HepG2 (cell line): Measurements from ENCODE around the gene PPP2R5E. TPM values are rescaled to one million over a fixed set of nuclear protein-coding genes. Genes with fewer than 3 reads are reported as not detected.
A peak's percentile ranks its signal among the peaks of the same experiment; 100 is the strongest.

ENCODE experiments used
- ATAC-seq: fragments of 200-7000 bp; cut with Tn5 transposase; 3 replicates; pipeline ENCODE4 v1.9.1; 2020; ENCODE audit warnings: mild to moderate bottlenecking, moderate library complexity
- BruUV-seq: library from RNA; stranded (reverse); fragments of 400-500 nt; replicated peaks from 2 replicates; lab custom pipeline; 2021; lab: Mats Ljungman, UMichigan
- CTCF ChIA-PET: fragments of 300-600 bp; formaldehyde crosslinking; extraction: SDS; loops from one replicate; lab custom pipeline; 2021; ENCODE audit warnings: low total read pairs, inconsistent platforms, low intra/inter-chr PET ratio; lab: Yijun Ruan, JAX
- POLR2A ChIA-PET: fragments of 350-600 bp; sonication (Branson Sonifier 250); formaldehyde crosslinking; loops from one replicate; lab custom pipeline; 2020; ENCODE audit warnings: antibody characterized with exemption, inconsistent platforms; lab: Yijun Ruan, JAX
- DNase-seq: peaks from one replicate; pipeline ENCODE4 v3.0.0-alpha.2; 2015; ENCODE audit warnings: low spot score
- FAIRE-seq: peaks from 3 replicates; lab custom pipeline; 2011; peaks lifted over from hg19 to GRCh38; lab: Jason Lieb, UNC
- H2AFZ ChIP-seq: one replicate; pipeline ENCODE4 v1.6.1; 2011; ENCODE audit warnings: low read length, inconsistent platforms
- H3K27ac ChIP-seq: fragments of 300-600 bp; 3 replicates; pipeline ENCODE4 v1.8.0; 2011; ENCODE audit warnings: mixed run types, mild to moderate bottlenecking, mixed read lengths, low read length, inconsistent platforms; ENCODE audit not compliant: insufficient read depth; ENCODE audit errors: extremely low read length
- H3K27me3 ChIP-seq, 2 experiments: fragments of 200-600 bp in 1 of 2; 2 replicates in 1 of 2; 3 replicates in 1 of 2; pipeline versions ENCODE4 v1.6.0 to v1.8.0; 2011; ENCODE audit warnings: low read length in 2 of 2, mild to moderate bottlenecking in 2 of 2, moderate library complexity in 2 of 2, inconsistent platforms in 1 of 2; ENCODE audit not compliant: insufficient read depth in 2 of 2, control insufficient read depth in 1 of 2
- H3K36me3 ChIP-seq, 2 experiments: fragments of 200-600 bp in 1 of 2; replicated peaks in 1 of 2; 2 replicates in 1 of 2; 3 replicates in 1 of 2; pipeline versions ENCODE4 v1.5.1 to v1.8.0; 2011; ENCODE audit warnings: low read length in 2 of 2, inconsistent platforms in 1 of 2; ENCODE audit not compliant: insufficient read depth in 2 of 2, control insufficient read depth in 1 of 2
- H3K4me1 ChIP-seq: 2 replicates; pipeline ENCODE4 v1.5.1; 2012; ENCODE audit warnings: low read length, inconsistent platforms; ENCODE audit not compliant: insufficient read depth
- H3K4me2 ChIP-seq: 2 replicates; pipeline ENCODE4 v1.6.0; 2011; ENCODE audit warnings: low read depth, low read length, inconsistent platforms
- H3K4me3 ChIP-seq, 3 experiments: fragments of 200-600 bp in 1 of 3; sonication (generic), shearing (Covaris generic) in 1 of 3; replicated peaks in 1 of 3; 2 replicates each; pipeline ENCODE4 v1.5.1; 2011 to 2016; ENCODE audit warnings: low read length in 3 of 3, inconsistent platforms in 2 of 3, low read depth in 2 of 3, mild to moderate bottlenecking in 2 of 3, control low read depth in 1 of 3, mixed read lengths in 1 of 3; ENCODE audit not compliant: insufficient read depth in 1 of 3
- H3K79me2 ChIP-seq: one replicate; pipeline ENCODE4 v1.6.1; 2011; ENCODE audit warnings: low read length, inconsistent platforms; ENCODE audit not compliant: insufficient read depth
- H3K9ac ChIP-seq: 2 replicates; pipeline ENCODE4 v1.6.0; 2011; ENCODE audit warnings: mild to moderate bottlenecking, low read depth, low read length, inconsistent platforms; ENCODE audit not compliant: insufficient read depth
- H3K9me3 ChIP-seq: 2 replicates; pipeline ENCODE4 v1.5.1; 2012; ENCODE audit warnings: mild to moderate bottlenecking, low read length
- H4K20me1 ChIP-seq: 2 replicates; pipeline ENCODE4 v1.6.0; 2011; ENCODE audit warnings: inconsistent platforms, mild to moderate bottlenecking, low read length, moderate library complexity; ENCODE audit not compliant: insufficient read depth
- BCL6 ChIP-seq: IDR thresholded peaks from 2 replicates; pipeline ENCODE4 v1.6.1; 2016; ENCODE audit warnings: missing genetic modification reagents, missing compliant biosample characterization
- CEBPG ChIP-seq: IDR thresholded peaks from 2 replicates; pipeline ENCODE4 v1.6.1; 2016
- GATAD2A ChIP-seq: IDR thresholded peaks from 2 replicates; pipeline ENCODE4 v1.6.1; 2016
- HNRNPK ChIP-seq: fragments of 200-400 bp; formaldehyde crosslinking; IDR thresholded peaks from 2 replicates; pipeline ENCODE4 v1.6.1; 2018; ENCODE audit warnings: low read length, low read depth, moderate library complexity, mild to moderate bottlenecking; ENCODE audit not compliant: poor library complexity, severe bottlenecking
- NAIF1 ChIP-seq: sonication (generic); formaldehyde crosslinking; IDR thresholded peaks from 2 replicates; pipeline ENCODE4 v1.5.0; 2020; ENCODE audit warnings: mild to moderate bottlenecking, missing genetic modification reagents, borderline replicate concordance
- RFX3 ChIP-seq: IDR thresholded peaks from 2 replicates; pipeline ENCODE4 v1.6.1; 2016; ENCODE audit warnings: missing biosample characterization, missing genetic modification reagents
- ZNF644 ChIP-seq: IDR thresholded peaks from 2 replicates; pipeline ENCODE4 v1.6.1; 2016; ENCODE audit warnings: low read depth
- ZNF674 ChIP-seq: sonication (generic); formaldehyde crosslinking; IDR thresholded peaks from 2 replicates; pipeline ENCODE4 v1.5.0; 2020; ENCODE audit warnings: low read depth, mild to moderate bottlenecking, missing genetic modification reagents
- WGBS: methylation state at CpG from one replicate; pipeline ENCODE4 v1.1.6; 2017; ENCODE audit warnings: low lambda C conversion rate; 5-methylcytosine and 5-hydroxymethylcytosine counted together
- in situ Hi-C: cut with HindIII; loops from 2 replicates; pipeline ENCODE4 v1.10.0; 2017; ENCODE audit warnings: low pct_unique_long_range_greater_than_20kb; ENCODE audit not compliant: extremely low pct_ligation_motif_present
- intact Hi-C: fragments of 100-400 bp; cut with micrococcal nuclease; formaldehyde crosslinking; loops from one replicate; pipeline ENCODE4 v1.10.0; 2022; ENCODE audit not compliant: unreplicated experiment
- polyA plus RNA-seq, 8 experiments: library from polyadenylated mRNA; depleted of rRNA in 3 of 8; stranded (reverse) in 7 of 8; unstranded in 1 of 8; fragments of >200 nt; fragmentation: Illumina TruSeq in 4 of 8; extraction: Trizol in 4 of 8; gene quantifications; 2 replicates each; pipeline versions ENCODE4 v1.2.1 to v1.2.3, GENCODE V29; 2011 to 2016; ENCODE audit warnings: low read depth in 4 of 8, missing spikeins in 1 of 8, mixed read lengths in 1 of 8; ENCODE audit not compliant: insufficient read depth in 1 of 8
- total RNA-seq, 5 experiments: library from RNA; depleted of rRNA; stranded (reverse); fragments of >200 nt; fragmentation: Illumina TruSeq; extraction: Trizol; gene quantifications; 2 replicates each; pipeline ENCODE4 v1.2.3, GENCODE V29; 2016; ENCODE audit warnings: low read depth in 1 of 5
- TF ChIP-seq, protein P1 (sequence below), 2 experiments: fragments of 450-650 bp in 1 of 2; sonication (generic) in 1 of 2; formaldehyde crosslinking; IDR thresholded peaks; 2 replicates each; pipeline versions ENCODE4 v1.5.0 to v1.8.0; 2020 to 2022; ENCODE audit warnings: mild to moderate bottlenecking in 1 of 2, missing genetic modification reagents in 1 of 2

The PPP2R5E gene
- total and polyA plus RNA-seq, 2 of the 13 experiments (the other 11 are each of a cell fraction or from before 2014, with no cell fraction given): 8.9 to 11.0 TPM

GRCh38 chr14:63474111-63474510 is 69.1 kb downstream of the PPP2R5E start (continued):
- TF ChIP-seq GATAD2A (CRISPR knock-in tag) (0 out of 2 replicates have a peak, but pooled peaks have one; percentile 15), ZNF644 (CRISPR knock-in tag) (0 out of 2 replicates have a peak, but pooled peaks have one; percentile 35), ZNF674 (CRISPR knock-in tag) (no peak), NAIF1 (CRISPR knock-in tag) (no peak), HNRNPK (no peak)
- TF ChIP-seq, all 625 proteins: peak for 8

DNA sequence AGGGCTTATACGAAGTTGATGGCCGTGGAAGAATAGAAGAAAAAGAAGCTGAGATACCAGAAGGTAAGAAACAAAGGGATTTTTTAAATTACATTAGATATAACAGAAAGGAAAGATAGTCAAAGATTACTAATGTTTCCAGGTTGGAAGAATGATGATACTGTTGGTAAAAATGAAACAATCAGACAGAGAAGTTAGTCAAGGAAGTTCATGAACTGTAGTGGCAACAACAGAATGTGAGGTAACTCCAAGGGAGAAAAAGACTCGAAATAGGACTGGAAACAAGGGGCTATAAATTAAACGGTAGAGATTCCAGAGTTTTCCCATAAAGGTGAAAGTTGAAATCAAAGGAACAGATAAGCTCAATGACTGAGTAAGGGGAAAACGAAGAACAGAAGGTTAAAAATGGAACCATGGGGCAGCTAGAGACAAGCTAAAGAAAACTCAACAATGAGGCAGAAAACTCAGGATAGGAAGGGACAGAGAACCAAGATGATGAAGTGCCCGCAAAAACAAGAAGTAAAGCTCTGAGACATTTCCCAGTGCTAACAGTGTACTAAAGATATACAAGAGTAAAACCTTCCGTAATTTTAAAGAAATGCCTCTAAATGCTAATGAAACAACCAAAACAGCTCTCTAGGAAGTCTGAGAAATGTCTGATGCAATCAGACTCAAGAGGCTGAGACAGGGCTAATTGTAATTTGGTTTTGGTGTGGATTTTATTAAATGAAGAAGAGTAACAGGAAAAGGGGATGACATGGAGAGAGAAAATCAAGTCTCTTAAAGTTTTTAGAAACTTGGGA is 70.0 kb downstream of the PPP2R5E start:
- Histone ChIP-seq H3K4me3 (no peak overlapping the region), H3K27ac (peak overlapping the region; percentile 90), H3K79me2 (peaks cover 60% of the 10 kb centered on the region), H4K20me1 (no peaks in the 10 kb centered on the region), H3K9me3 (no peaks in the 10 kb centered on the region), H3K9ac (no peak overlapping the region), H3K27me3 (no peaks in the 10 kb centered on the region), H3K36me3 (no peaks in the 10 kb centered on the region), H3K4me1 (peaks cover 78% of the 10 kb centered on the region), H2AFZ (no peak overlapping the region), H3K4me2 (no peak overlapping the region)
- TF ChIP-seq BCL6 (CRISPR knock-in tag): peak; percentile 59; the same call in 1 of the 2 replicates
- no peak for TF ChIP-seq RFX3 (CRISPR knock-in tag)
- TF ChIP-seq, protein P1, sequence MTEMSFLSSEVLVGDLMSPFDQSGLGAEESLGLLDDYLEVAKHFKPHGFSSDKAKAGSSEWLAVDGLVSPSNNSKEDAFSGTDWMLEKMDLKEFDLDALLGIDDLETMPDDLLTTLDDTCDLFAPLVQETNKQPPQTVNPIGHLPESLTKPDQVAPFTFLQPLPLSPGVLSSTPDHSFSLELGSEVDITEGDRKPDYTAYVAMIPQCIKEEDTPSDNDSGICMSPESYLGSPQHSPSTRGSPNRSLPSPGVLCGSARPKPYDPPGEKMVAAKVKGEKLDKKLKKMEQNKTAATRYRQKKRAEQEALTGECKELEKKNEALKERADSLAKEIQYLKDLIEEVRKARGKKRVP (CRISPR knock-in tag; IDR thresholded peaks at IDR 0.05): peak in 1 of 2 experiments; percentile 65; a peak in 2 of 4 replicates
- TF ChIP-seq CEBPG (CRISPR knock-in tag): peak; percentile 34; the same call in 1 of the 2 replicates
- DNase-seq: no peak
- FAIRE-seq: no peak
- intact Hi-C loops: loop anchor here (1.0 to 5.0 kb wide), 2 partner anchors 9 to 69 kb away; partner anchors contain the start of gene PPP2R5E
- ChIA-PET POLR2A (interaction anchor here (0.9 to 1.9 kb wide), 2 partner anchors 9 to 70 kb away, joined by 3 to 4 read pairs; partner anchors contain the start of gene PPP2R5E), CTCF (no interaction called here)
- no TSS peak for BruUV-seq
- in situ Hi-C loops: no loop called here
- no peak for ATAC-seq
- 91% methylated on average over 7 of the region's 7 CpGs for WGBS
